LNCAP (cell line): ENCODE results near the gene PPFIA3.

Source experiments
- CTCF ChIP-seq: fragments of 450-650 bp; IDR thresholded peaks from 2 replicates; pipeline ENCODE4 v1.5.1; 2017; ENCODE audit warnings: mild to moderate bottlenecking

Gene PPFIA3

GRCh38 chr19:49119411-49120324, at the start of gene PPFIA3:
PPFIA3 (plus strand) TSS chr19:49119544; CDS start chr19:49127874, 8,330 bp downstream.
- no peak for TF ChIP-seq CTCF

GRCh38 chr19:49070416-49070815, 48.9 kb upstream of the PPFIA3 start:
- TF ChIP-seq CTCF: no peak

DNA sequence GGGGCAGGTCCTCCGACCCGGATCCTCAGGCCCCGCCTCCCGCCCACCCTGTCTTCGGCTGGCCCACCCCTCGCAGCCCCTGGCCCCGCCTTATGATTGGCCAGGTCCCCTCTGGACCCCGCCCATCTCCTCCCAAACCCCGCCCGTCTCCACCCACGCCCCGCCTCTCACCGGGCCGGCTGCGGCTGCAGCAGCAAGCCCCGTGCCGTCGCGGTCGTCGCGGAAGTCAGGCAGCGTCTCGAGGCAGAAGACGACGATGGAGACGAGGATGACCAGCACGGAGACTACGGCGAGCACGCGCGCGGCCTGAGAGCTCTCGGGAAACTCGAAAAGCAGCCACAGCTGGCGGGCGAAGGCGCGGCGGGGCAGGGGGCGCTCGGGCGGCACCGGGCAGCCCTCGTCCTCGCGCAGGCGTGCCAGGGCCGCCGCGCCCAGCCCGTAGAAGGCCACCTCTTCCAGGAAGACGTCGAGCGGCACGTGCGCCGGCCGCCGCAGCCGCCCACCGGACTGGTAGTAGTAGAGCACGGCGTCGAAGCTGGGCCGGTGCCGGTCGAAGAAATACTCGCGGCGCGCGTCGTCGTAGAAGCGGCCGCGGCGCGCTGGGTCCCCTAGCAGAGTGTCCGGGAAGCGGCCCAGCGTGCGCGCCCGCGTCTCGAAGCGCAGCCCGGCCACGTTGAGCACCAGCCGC, 47.3 kb upstream of the PPFIA3 start:
- TF ChIP-seq CTCF: no peak

DNA sequence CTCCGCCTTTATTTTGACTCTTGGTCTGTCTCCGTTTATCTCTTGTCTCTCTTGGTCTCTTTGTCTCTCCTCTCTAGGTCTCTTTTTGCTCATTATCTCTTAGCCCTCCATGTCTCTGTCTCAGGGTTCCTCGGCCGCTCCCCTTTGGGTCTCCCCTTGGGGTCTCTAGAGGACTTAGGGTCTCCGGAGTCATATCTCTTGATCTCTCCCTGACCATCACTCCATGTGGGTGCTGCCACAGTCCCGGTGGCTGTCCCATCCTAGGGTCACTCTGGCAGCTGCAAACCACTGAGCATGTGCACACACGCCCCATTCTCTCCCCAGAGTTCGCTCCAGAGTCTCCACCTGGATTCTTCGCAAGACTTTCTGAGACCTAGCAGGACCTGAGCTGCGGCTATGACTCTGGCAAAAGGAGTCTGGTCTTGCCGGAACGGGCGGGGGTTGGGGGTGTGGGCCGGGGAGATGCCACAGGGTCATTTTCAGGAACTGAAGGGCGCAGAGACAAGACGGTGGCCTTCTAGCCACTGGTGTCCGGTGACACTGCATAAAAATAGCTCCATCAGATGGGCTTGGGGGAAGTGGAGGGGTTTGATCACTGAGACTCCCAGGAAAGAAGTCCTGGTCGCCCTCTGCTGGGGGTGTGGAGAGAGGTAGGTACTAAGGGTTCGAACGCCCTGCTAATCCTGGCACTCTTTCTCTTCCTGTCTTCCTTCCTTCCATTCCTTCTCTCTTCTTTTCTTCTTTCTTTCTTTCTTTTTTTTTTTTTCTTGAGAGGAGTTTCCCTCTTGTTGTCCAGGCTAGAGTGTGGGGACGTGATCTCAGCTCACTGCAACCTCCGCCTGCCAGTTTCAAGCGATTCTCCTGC, 45.6 kb upstream of the PPFIA3 start:
- TF ChIP-seq CTCF: peak; percentile 39

- peak; percentile 49 for TF ChIP-seq CTCF
These were observed 44.5 kb upstream of the PPFIA3 start for GRCh38 chr19:49074869-49075268.

GRCh38 chr19:49080392-49080791, 39.0 kb upstream of the PPFIA3 start:
- no peak for TF ChIP-seq CTCF

DNA sequence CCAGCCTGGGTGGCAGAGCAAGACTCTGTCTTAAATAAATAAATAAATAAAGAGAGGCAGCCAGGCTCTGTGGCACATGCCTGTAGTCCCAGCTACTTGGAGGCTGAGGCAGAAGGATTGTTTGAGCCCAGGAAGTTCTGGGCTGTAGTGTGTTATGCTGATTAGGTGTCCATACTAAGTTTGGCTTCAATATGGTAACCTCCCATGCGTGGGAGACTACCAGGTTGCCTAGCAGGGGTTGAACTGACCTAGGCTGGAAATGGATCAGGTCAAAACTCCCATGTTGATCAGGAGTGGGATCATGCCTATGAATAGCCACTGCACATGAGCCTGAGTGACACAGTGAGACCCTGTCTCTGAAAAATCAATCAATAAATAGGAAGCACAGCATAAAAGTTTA, 38.1 kb upstream of the PPFIA3 start:
- TF ChIP-seq CTCF: no peak
